Fibroblast of lung (primary cell): ENCODE data around the gene KIR2DL3. TPM values are rescaled to one million over a fixed set of nuclear protein-coding genes. Genes with fewer than 3 reads are reported as not detected.
"Not testable (repeated sequence)": the region's sequence is repeated elsewhere in the genome, so short reads cannot be mapped to it uniquely, and the experiment has no call there.

Experiments
- DNase-seq, 2 donors: peaks; one replicate each; pipeline versions ENCODE4 v3.0.0 to v3.0.0-alpha.2; 2010; ENCODE audit warnings: low read depth in 2 of 2
- H2AFZ ChIP-seq: 2 replicates; pipeline ENCODE4 v1.5.1; 2012; ENCODE audit warnings: low read length, control low read depth, inconsistent platforms
- H3K27ac ChIP-seq: 2 replicates; pipeline ENCODE4 v1.5.1; 2011; ENCODE audit warnings: low read length, control low read depth; ENCODE audit not compliant: insufficient read depth
- H3K27me3 ChIP-seq: 2 replicates; pipeline ENCODE4 v1.5.1; 2011; ENCODE audit warnings: mild to moderate bottlenecking, low read length; ENCODE audit not compliant: control insufficient read depth, insufficient read depth
- H3K36me3 ChIP-seq: 2 replicates; pipeline ENCODE4 v1.5.1; 2011; ENCODE audit warnings: low read length; ENCODE audit not compliant: control insufficient read depth, insufficient read depth
- H3K4me1 ChIP-seq: 2 replicates; pipeline ENCODE4 v1.5.1; 2011; ENCODE audit warnings: low read length; ENCODE audit not compliant: control insufficient read depth, insufficient read depth; ENCODE audit errors: extremely low read depth
- H3K4me2 ChIP-seq: 2 replicates; pipeline ENCODE4 v1.5.1; 2011; ENCODE audit warnings: low read length, control low read depth; ENCODE audit not compliant: insufficient read depth; ENCODE audit errors: extremely low read depth
- H3K4me3 ChIP-seq, 4 experiments: fragments of 200-600 bp in 1 of 4; sonication (generic) in 1 of 4; replicated peaks in 1 of 4; 2 replicates each; pipeline ENCODE4 v1.5.1; 2011 to 2016; ENCODE audit warnings: low read length in 4 of 4, low read depth in 3 of 4, mild to moderate bottlenecking in 3 of 4, control low read depth in 2 of 4, inconsistent platforms in 1 of 4, mixed read lengths in 1 of 4; ENCODE audit not compliant: insufficient read depth in 1 of 4; ENCODE audit errors: control extremely low read depth in 1 of 4
- H3K79me2 ChIP-seq: 2 replicates; pipeline ENCODE4 v1.5.1; 2012; ENCODE audit warnings: mild to moderate bottlenecking, low read length, inconsistent platforms; ENCODE audit not compliant: control insufficient read depth, insufficient read depth
- H3K9ac ChIP-seq: 2 replicates; pipeline ENCODE4 v1.5.1; 2011; ENCODE audit warnings: mild to moderate bottlenecking, low read length, control low read depth; ENCODE audit not compliant: insufficient read depth
- H3K9me3 ChIP-seq: 2 replicates; pipeline ENCODE4 v1.5.1; 2012; ENCODE audit warnings: low read depth, low read length; ENCODE audit not compliant: control insufficient read depth, insufficient read depth
- H4K20me1 ChIP-seq: 2 replicates; pipeline ENCODE4 v1.5.1; 2011; ENCODE audit warnings: low read length; ENCODE audit not compliant: control insufficient read depth, insufficient read depth; ENCODE audit errors: extremely low read depth
- EZH2 ChIP-seq: IDR thresholded peaks from 2 replicates; pipeline ENCODE4 v1.5.1; 2012; ENCODE audit warnings: low read length, control low read depth, mild to moderate bottlenecking; ENCODE audit errors: missing control alignments
- polyA plus RNA-seq, 2 donors: library from polyadenylated mRNA; depleted of rRNA in 1 of 2; stranded (reverse) in 1 of 2; unstranded in 1 of 2; fragments of >200 nt; gene quantifications; 2 replicates each; pipeline ENCODE4 v1.2.1, GENCODE V29; 2011 to 2012; ENCODE audit warnings: missing spikeins in 1 of 2
- total RNA-seq: library from RNA; depleted of rRNA; stranded (reverse); fragments of >200 nt; gene quantifications from 2 replicates; pipeline ENCODE4 v1.2.1, GENCODE V29; 2014
- TF ChIP-seq, protein P1 (sequence below), 2 donors: IDR thresholded peaks in 1 of 2; conservative IDR thresholded peaks in 1 of 2; 1 replicate in 1 of 2; 2 replicates in 1 of 2; pipeline ENCODE4 v1.5.1; 2011 to 2012; ENCODE audit warnings: low read length in 2 of 2, control low read depth in 1 of 2, inconsistent platforms in 1 of 2, low read depth in 1 of 2, mild to moderate bottlenecking in 1 of 2

KIR2DL3 gene
- total and polyA plus RNA-seq, 2 donors (not counting 1 experiment from before 2014, with no cell fraction given) = not detected

DNA sequence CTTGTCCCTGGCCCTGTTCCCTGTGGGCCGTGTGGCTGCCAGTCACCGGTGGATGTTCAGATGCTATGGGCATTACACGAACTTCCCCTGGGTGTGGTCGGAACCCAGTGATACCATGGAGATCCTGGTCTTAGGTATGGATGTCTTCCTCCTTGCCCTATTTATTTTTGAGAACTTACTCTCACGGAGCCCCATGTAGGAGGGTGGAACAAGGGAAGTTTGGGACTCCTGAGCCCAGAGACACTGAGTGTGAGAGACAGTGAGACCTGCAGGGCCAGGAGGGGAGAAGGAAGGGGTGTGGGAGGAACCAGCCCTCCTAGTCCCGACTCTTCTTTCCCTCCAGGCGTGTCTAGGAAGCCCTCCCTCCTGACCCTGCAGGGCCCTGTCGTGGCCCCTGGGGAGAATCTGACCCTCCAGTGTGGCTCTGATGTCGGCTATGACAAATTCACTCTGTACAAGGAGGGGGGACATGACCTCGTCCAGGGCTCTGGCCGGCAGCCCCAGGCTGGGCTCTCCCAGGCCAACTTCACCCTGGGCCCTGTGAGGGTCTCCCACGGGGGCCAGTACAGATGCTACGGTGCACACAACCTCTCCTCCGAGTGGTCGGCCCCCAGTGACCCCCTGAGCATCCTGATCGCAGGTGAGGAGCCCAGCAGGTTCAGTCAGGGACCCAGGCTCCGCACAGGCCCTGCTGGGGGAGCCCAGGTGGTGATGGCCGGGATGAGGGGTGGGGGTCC, 28.9 kb upstream of the KIR2DL3 start:
- Histone ChIP-seq H3K27ac (no peak overlapping the region), H3K27me3 (no peaks in the 10 kb centered on the region), H3K4me2 (no peak overlapping the region), H3K36me3 (no peaks in the 10 kb centered on the region), H4K20me1 (no peaks in the 10 kb centered on the region), H3K9me3 (no peaks in the 10 kb centered on the region), H3K79me2 (no peaks in the 10 kb centered on the region), H3K4me1 (no peaks in the 10 kb centered on the region), H2AFZ (no peak overlapping the region), H3K4me3 (no peak overlapping the region), H3K9ac (no peak overlapping the region)
- no peak for DNase-seq
- TF ChIP-seq, protein P1, sequence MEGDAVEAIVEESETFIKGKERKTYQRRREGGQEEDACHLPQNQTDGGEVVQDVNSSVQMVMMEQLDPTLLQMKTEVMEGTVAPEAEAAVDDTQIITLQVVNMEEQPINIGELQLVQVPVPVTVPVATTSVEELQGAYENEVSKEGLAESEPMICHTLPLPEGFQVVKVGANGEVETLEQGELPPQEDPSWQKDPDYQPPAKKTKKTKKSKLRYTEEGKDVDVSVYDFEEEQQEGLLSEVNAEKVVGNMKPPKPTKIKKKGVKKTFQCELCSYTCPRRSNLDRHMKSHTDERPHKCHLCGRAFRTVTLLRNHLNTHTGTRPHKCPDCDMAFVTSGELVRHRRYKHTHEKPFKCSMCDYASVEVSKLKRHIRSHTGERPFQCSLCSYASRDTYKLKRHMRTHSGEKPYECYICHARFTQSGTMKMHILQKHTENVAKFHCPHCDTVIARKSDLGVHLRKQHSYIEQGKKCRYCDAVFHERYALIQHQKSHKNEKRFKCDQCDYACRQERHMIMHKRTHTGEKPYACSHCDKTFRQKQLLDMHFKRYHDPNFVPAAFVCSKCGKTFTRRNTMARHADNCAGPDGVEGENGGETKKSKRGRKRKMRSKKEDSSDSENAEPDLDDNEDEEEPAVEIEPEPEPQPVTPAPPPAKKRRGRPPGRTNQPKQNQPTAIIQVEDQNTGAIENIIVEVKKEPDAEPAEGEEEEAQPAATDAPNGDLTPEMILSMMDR (conservative IDR thresholded peaks at IDR 0.05 in 1 of 2, IDR thresholded peaks at IDR 0.05 in 1 of 2; ENCODE audit: low read depth in 1 of 2, low read length in 2 of 2) = no peak
- TF ChIP-seq EZH2 = no peak

DNA sequence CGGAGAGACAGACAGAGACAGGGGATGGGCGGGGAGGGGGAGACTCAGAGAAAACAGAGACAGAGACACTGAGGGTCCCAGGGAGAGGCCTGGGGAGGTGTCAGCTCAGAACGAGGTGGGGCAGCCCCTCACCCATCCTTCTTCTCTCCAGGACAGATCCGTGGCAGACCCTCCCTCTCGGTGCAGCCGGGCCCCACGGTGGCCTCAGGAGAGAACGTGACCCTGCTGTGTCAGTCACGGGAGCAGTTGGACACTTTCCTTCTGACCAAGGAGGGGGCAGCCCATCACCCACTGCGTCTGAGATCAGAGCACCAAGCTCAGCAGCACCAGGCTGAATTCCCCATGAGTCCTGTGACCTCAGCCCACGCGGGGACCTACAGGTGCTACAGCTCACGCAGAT, 28.4 kb upstream of the KIR2DL3 start:
- not testable (repeated sequence) for H2AFZ ChIP-seq, H3K4me3 ChIP-seq, H3K9ac ChIP-seq, H3K4me2 ChIP-seq, H3K27ac ChIP-seq, H3K9me3 ChIP-seq, DNase-seq, H3K36me3 ChIP-seq, H3K27me3 ChIP-seq, H3K79me2 ChIP-seq, H3K4me1 ChIP-seq, H4K20me1 ChIP-seq

DNA sequence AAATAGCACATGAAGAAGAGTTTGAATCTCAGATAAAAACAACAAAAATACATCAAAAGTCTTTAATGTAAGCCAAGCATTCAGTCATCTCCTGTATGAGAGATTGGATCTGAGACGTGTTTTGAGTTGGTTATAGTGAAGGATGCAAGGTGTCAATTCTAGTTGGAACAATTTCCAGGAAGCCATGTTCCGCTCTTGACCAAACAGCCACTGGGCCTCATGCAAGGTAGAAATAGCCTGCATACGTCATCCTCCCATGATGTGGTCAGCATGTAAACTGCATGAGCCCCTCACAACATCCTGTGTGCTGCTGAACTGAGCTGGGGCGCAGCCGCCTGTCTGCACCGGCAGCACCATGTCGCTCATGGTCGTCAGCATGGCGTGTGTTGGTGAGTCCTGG, 14.2 kb upstream of the KIR2DL3 start, which contains the start of gene KIR3DL3:
Gene KIR3DL3, plus strand, starts transcription at position 301 of the 400 bp plus-strand sequence. Its CDS starts 55 bp downstream, at position 356.
- Histone ChIP-seq H3K9me3 (no peaks in the 10 kb centered on the region), H2AFZ (no peak within 1 kb of the TSS), H3K4me3 (no peak within 1 kb of the TSS), H3K79me2 (no peaks in the 10 kb centered on the region), H3K36me3 (no peaks in the 10 kb centered on the region), H3K4me1 (no peaks in the 10 kb centered on the region), H3K4me2 (no peak within 1 kb of the TSS), H3K27me3 (no peaks in the 10 kb centered on the region), H3K27ac (no peak within 1 kb of the TSS), H3K9ac (no peak within 1 kb of the TSS), H4K20me1 (no peaks in the 10 kb centered on the region)
- no peak for DNase-seq
- TF ChIP-seq, protein P1 (conservative IDR thresholded peaks at IDR 0.05 in 1 of 2, IDR thresholded peaks at IDR 0.05 in 1 of 2; ENCODE audit: low read depth in 1 of 2, low read length in 2 of 2) = no peak
- no peak for TF ChIP-seq EZH2
